T-helper 9 cell (primary cell): ENCODE measurements around the gene HOXA9.
A peak's percentile ranks its signal among the peaks of the same experiment; 100 is the strongest.

Source experiments
- DNase-seq: peaks from one replicate; pipeline ENCODE4 v3.0.0-alpha.2; 2020

HOXA9 gene

DNA sequence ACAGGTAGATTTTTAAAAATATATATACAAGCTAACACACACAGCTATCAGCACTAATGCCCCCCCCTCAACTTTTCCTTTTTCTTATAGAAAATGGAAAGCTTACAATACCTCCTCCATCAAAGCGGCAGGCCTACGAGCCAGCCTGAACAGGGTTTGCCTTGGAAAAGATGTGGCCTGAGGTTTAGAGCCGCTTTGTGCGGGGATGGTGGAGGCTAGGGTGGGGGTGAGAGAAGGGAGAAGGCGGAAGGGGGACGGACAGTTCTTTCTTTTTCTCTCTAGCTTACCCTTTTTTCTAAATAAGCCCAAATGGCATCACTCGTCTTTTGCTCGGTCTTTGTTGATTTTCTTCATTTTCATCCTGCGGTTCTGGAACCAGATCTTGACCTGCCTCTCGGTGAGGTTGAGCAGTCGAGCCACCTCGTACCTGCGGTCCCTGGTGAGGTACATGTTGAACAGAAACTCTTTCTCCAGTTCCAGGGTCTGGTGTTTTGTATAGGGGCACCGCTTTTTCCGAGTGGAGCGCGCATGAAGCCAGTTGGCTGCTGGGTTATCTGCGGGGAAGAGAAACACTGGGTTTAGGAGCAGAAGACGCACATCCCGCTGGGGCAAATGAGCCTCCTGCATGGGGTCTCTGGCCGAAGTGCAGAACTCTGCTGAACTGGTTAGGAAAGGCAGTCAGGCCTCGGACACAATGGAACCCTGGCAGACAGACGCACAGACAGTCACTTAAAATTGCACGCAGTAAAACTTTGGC is 1.9 kb downstream of the HOXA9 start:
- DNase-seq, result no peak

- DNase-seq, result no peak
Observed at GRCh38 chr7:27162561-27163287, 2.6 kb downstream of the HOXA9 start.

DNA sequence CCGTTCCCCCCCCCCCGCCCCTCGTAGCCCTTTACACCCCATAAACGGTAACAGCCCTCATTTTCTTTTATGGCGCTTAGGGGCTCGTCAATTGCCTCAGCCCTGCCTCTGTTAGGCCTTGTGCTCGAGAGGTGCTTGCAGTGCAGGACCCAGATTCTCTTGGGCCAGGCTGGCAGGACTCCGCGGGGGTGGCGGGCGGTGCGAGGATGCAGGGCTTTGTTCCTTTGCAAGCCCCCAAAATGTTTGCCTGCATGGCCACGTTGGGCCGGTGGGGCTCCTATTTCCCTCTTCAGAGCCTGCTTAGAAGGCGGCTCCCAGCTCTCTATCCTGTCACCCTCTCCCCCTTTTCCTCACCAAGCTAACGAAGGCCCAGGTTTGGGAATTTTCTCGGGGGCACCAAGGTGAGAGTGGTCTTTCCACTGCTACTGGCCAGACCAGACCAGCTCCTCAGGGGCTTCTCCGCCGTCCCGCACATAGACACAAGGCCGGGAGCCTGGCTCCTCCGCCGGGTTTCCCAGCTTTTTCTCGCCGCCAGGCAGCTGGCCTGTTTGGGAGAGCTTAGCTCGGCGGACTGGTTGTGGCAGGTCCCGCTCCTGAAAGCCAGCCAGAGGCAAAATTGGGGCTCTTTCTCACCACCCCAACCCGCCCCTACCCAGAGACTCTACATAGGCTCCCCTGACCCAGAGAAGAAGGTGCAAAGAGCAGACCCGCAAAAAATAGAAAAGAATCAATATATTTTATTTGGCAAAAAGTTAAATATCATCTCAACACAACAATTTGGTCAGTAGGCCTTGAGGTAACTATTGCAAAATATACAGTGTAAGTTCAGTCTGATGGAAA is 3.4 kb downstream of the HOXA9 start:
- DNase-seq, result no peak

DNA sequence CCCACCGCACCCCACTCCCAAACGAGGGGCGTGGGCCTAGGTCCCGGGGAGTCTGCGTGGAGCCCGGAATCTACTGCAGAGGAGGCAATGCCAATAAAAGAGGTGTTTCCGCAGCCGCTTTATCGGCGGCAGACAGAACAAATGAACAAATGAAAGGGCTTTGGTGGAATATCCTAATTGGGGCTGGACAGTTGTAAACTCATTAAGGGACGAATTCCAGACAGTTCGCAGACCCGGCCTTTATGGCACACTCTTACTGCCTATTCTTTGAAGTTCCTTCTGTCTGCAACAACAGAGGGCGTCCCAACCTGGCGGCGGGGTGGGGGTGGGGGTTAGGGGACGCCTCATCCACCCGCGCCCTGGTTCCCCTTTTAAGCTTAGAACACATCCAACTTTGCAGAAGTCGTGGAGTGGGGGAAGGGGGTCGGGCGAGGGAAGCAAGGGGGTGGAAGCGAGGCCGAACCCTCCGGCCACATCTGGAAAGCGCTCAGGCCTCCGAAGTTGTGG is 4.1 kb downstream of the HOXA9 start:
- DNase-seq, result no peak

- DNase-seq, result peak; percentile 88
Observed at GRCh38 chr7:27160546-27161213, 4.7 kb downstream of the HOXA9 start.

DNA sequence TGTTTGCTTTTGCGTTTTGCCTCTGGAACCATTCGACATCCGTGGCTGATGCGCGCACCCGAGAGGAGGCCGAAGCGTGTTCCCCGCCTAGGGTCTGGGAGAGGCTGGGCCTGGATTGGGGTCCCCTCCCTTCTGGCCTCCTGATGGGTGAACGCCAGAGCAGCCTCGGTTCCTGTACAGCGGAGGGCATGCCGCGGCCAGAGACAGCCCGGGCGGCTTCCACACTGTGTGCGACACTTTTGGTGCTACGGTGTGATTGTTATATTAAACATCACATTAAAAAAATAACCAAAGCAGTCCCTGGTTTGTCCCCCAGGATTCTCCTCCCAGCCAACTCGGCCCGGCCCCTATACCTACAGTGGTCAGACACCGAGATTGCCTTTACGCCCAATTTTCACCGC is 5.2 kb downstream of the HOXA9 start:
- no peak for DNase-seq

GRCh38 chr7:27159266-27160144 is 5.8 kb downstream of the HOXA9 start:
- no peak for DNase-seq

GRCh38 chr7:27158436-27159265 is 6.7 kb downstream of the HOXA9 start:
- DNase-seq, result no peak

GRCh38 chr7:27157702-27158431 is 7.5 kb downstream of the HOXA9 start:
- no peak for DNase-seq

GRCh38 chr7:27156916-27157701 is 8.2 kb downstream of the HOXA9 start:
- DNase-seq, result no peak

DNA sequence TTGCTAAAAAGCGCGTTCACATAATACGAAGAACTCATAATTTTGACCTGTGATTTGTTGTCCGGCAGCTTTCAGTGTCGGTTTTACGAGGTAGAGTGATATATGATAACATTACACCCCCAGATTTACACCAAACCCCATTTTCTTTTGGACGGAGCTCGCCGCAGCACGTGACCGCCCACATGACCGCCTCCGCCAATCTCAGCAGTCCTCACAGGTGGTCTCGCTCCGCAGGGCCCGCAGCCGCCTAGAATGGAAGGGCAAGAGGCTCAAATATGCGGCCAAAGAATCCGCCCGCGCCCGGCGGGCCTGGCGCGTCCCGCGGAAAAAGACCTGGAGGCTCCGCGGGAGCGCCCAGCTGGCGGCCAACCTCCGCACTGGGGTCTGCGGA is 8.8 kb downstream of the HOXA9 start, which contains the start of gene HOXA7:
Gene HOXA7 (minus strand): TSS at position 168 of the 391 bp plus-strand sequence. CDS start 130 bp downstream, at position 38.
- no peak for DNase-seq

DNA sequence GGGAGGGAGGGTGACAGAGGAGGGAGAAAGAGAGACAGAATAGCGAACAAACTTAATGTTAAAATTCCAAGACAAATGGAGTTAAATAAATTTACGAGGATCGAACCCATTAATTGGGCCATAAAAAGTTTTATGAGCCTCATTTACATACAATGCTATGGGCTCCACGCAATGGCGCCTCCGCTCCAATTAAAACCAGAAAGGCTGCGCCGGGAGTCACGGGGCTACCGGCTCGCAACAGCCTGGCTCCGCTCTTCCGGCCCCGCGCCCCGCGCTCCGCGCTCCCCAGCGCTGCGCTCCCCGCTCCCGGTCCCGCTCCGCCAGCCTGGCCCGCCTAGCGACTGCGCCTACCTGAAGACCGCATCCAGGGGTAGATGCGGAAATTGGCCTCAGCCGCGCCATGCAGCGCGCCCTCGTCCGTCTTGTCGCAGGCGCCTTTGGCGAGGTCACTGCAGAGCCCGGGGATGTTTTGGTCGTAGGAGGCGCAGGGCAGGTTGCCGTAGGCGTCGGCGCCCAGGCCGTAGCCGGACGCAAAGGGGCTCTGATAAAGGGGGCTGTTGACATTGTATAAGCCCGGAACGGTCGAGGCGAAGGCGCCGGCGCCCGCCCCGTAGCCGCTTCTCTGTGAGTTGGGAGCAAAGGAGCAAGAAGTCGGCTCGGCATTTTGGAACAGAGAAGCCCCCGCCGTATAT is 9.4 kb downstream of the HOXA9 start:
- no peak for DNase-seq

DNA sequence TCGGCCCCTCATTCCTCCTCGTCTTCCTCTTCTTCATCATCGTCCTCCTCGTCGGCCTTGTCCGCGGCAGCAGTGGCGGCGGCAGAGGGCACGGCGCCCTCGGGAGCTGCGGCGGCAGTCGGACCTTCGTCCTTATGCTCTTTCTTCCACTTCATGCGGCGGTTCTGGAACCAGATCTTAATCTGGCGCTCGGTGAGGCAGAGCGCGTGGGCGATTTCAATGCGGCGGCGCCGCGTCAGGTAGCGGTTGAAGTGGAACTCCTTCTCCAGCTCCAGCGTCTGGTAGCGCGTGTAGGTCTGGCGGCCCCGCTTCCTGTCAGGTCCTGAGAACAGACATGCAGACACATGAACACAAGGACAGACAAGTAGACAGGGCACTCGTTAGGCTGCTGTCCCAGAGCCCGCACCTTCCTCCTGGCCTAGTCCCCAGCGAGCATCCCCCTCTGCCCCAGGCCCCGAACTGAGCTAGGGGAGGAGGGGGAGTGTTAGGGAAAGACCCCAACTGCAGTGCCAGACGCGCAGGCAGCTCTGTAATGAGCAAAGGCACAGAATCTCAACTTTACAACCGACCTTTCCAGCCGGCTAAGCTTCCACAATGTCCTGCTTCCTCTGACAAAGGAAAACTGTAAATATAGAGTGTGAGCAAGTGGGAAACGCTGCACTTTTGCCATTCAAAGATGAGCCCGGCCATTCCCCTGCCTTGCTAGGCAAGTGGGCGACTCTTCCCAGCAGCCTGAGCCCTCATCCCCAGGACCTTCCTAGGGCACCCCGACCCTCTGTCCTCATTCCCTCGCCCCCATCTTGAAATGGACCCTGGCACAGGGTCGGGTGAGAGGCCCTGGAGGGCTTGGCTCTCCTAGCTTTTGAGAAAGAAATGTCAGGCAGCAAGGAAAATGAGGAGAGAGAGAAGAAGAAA is 10.2 kb downstream of the HOXA9 start:
- DNase-seq, result no peak

GRCh38 chr7:27154369-27154768 is 11.0 kb downstream of the HOXA9 start:
- no peak for DNase-seq

GRCh38 chr7:27153526-27153925 is 11.8 kb downstream of the HOXA9 start:
- DNase-seq, result no peak

DNA sequence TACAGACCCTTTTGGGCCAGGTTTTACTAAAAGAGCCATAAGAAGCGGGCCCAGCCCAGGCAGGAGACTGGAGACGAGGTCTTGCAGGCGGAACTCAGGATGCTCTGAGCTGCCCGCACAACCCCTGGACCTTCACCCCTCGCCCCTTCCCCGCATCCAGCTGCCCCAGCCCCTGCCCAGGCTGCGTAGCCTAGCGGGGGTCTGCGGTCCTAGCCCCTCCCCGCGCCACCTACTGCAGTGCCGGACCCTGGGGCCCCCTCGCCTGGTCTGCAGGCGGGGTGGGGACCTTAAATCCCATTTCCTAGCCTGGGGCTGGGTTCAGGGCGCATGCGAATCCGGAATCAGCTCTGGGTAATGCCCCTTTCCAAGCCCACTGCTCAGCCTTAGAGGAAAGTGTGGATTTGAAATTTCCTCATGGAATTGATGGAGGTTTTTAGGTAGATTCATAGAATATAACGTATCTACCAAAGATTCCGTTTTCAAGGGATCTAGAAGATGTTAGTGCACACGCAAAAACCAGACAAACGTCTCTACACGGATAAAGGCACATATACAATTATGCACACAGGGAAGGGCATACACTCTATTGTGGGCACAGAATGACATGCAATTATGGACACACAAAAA is 12.4 kb downstream of the HOXA9 start:
- DNase-seq, result no peak
